HepG2 (cell line): ENCODE results near the gene CCDC80. TPM values are rescaled to one million over a fixed set of nuclear protein-coding genes. Genes with fewer than 3 reads are reported as not detected.

Source experiments
- ATAC-seq: fragments of 200-7000 bp; cut with Tn5 transposase; 3 replicates; pipeline ENCODE4 v1.9.1; 2020; ENCODE audit warnings: mild to moderate bottlenecking, moderate library complexity
- BruUV-seq: library from RNA; stranded (reverse); fragments of 400-500 nt; replicated peaks from 2 replicates; lab custom pipeline; 2021; lab: Mats Ljungman, UMichigan
- CTCF ChIA-PET: fragments of 300-600 bp; formaldehyde crosslinking; extraction: SDS; loops from one replicate; lab custom pipeline; 2021; ENCODE audit warnings: low total read pairs, inconsistent platforms, low intra/inter-chr PET ratio; lab: Yijun Ruan, JAX
- POLR2A ChIA-PET: fragments of 350-600 bp; sonication (Branson Sonifier 250); formaldehyde crosslinking; loops from one replicate; lab custom pipeline; 2020; ENCODE audit warnings: antibody characterized with exemption, inconsistent platforms; lab: Yijun Ruan, JAX
- DNase-seq: peaks from one replicate; pipeline ENCODE4 v3.0.0-alpha.2; 2015; ENCODE audit warnings: low spot score
- FAIRE-seq: peaks from 3 replicates; lab custom pipeline; 2011; peaks lifted over from hg19 to GRCh38; lab: Jason Lieb, UNC
- H2AFZ ChIP-seq: one replicate; pipeline ENCODE4 v1.6.1; 2011; ENCODE audit warnings: low read length, inconsistent platforms
- H3K27ac ChIP-seq: fragments of 300-600 bp; 3 replicates; pipeline ENCODE4 v1.8.0; 2011; ENCODE audit warnings: mixed run types, mild to moderate bottlenecking, mixed read lengths, low read length, inconsistent platforms; ENCODE audit not compliant: insufficient read depth; ENCODE audit errors: extremely low read length
- H3K27me3 ChIP-seq, 2 experiments: fragments of 200-600 bp in 1 of 2; 2 replicates in 1 of 2; 3 replicates in 1 of 2; pipeline versions ENCODE4 v1.6.0 to v1.8.0; 2011; ENCODE audit warnings: low read length in 2 of 2, mild to moderate bottlenecking in 2 of 2, moderate library complexity in 2 of 2, inconsistent platforms in 1 of 2; ENCODE audit not compliant: insufficient read depth in 2 of 2, control insufficient read depth in 1 of 2
- H3K36me3 ChIP-seq, 2 experiments: fragments of 200-600 bp in 1 of 2; replicated peaks in 1 of 2; 2 replicates in 1 of 2; 3 replicates in 1 of 2; pipeline versions ENCODE4 v1.5.1 to v1.8.0; 2011; ENCODE audit warnings: low read length in 2 of 2, inconsistent platforms in 1 of 2; ENCODE audit not compliant: insufficient read depth in 2 of 2, control insufficient read depth in 1 of 2
- H3K4me1 ChIP-seq: 2 replicates; pipeline ENCODE4 v1.5.1; 2012; ENCODE audit warnings: low read length, inconsistent platforms; ENCODE audit not compliant: insufficient read depth
- H3K4me2 ChIP-seq: 2 replicates; pipeline ENCODE4 v1.6.0; 2011; ENCODE audit warnings: low read depth, low read length, inconsistent platforms
- H3K4me3 ChIP-seq, 3 experiments: fragments of 200-600 bp in 1 of 3; sonication (generic), shearing (Covaris generic) in 1 of 3; replicated peaks in 1 of 3; 2 replicates each; pipeline ENCODE4 v1.5.1; 2011 to 2016; ENCODE audit warnings: low read length in 3 of 3, inconsistent platforms in 2 of 3, low read depth in 2 of 3, mild to moderate bottlenecking in 2 of 3, control low read depth in 1 of 3, mixed read lengths in 1 of 3; ENCODE audit not compliant: insufficient read depth in 1 of 3
- H3K79me2 ChIP-seq: one replicate; pipeline ENCODE4 v1.6.1; 2011; ENCODE audit warnings: low read length, inconsistent platforms; ENCODE audit not compliant: insufficient read depth
- H3K9ac ChIP-seq: 2 replicates; pipeline ENCODE4 v1.6.0; 2011; ENCODE audit warnings: mild to moderate bottlenecking, low read depth, low read length, inconsistent platforms; ENCODE audit not compliant: insufficient read depth
- H3K9me3 ChIP-seq: 2 replicates; pipeline ENCODE4 v1.5.1; 2012; ENCODE audit warnings: mild to moderate bottlenecking, low read length
- H4K20me1 ChIP-seq: 2 replicates; pipeline ENCODE4 v1.6.0; 2011; ENCODE audit warnings: inconsistent platforms, mild to moderate bottlenecking, low read length, moderate library complexity; ENCODE audit not compliant: insufficient read depth
- AKAP8 ChIP-seq: sonication (generic); formaldehyde crosslinking; IDR thresholded peaks from 2 replicates; pipeline ENCODE4 v1.5.1; 2020; ENCODE audit warnings: mild to moderate bottlenecking, missing genetic modification reagents
- CAMTA2 ChIP-seq: sonication (generic); formaldehyde crosslinking; IDR thresholded peaks from 2 replicates; pipeline ENCODE4 v1.4.0; 2020; ENCODE audit warnings: mild to moderate bottlenecking, missing genetic modification reagents, borderline replicate concordance
- ELF4 ChIP-seq: sonication (generic); formaldehyde crosslinking; IDR thresholded peaks from 2 replicates; pipeline ENCODE4 v1.5.0; 2020; ENCODE audit warnings: missing genetic modification reagents, mild to moderate bottlenecking, moderate library complexity, borderline replicate concordance
- HOXA7 ChIP-seq: sonication (generic); formaldehyde crosslinking; IDR thresholded peaks from 2 replicates; pipeline ENCODE4 v1.8.1; 2022; ENCODE audit warnings: mild to moderate bottlenecking, missing genetic modification reagents, moderate library complexity
- IRX3 ChIP-seq: sonication (generic); formaldehyde crosslinking; IDR thresholded peaks from 2 replicates; pipeline ENCODE4 v1.8.1; 2023; ENCODE audit warnings: mild to moderate bottlenecking, low read depth, missing genetic modification reagents, borderline replicate concordance
- KLF13 ChIP-seq: sonication (generic); formaldehyde crosslinking; IDR thresholded peaks from 2 replicates; pipeline ENCODE4 v1.4.0; 2020; ENCODE audit warnings: mild to moderate bottlenecking, missing genetic modification reagents
- NCOA5 ChIP-seq: sonication (generic); formaldehyde crosslinking; IDR thresholded peaks from 2 replicates; pipeline ENCODE4 v1.4.0; 2020; ENCODE audit warnings: missing genetic modification reagents
- PBX2 ChIP-seq: IDR thresholded peaks from 2 replicates; pipeline ENCODE4 v1.6.1; 2016; ENCODE audit warnings: control low read depth
- STAT6 ChIP-seq: sonication (generic); formaldehyde crosslinking; IDR thresholded peaks from 2 replicates; pipeline ENCODE4 v1.4.0; 2020; ENCODE audit warnings: missing genetic modification reagents, mild to moderate bottlenecking, borderline replicate concordance
- TP53 ChIP-seq: sonication (generic); formaldehyde crosslinking; conservative IDR thresholded peaks from 2 replicates; pipeline ENCODE4 v1.4.0; 2020; ENCODE audit warnings: missing genetic modification reagents
- ZBTB39 ChIP-seq: sonication (generic); formaldehyde crosslinking; IDR thresholded peaks from 2 replicates; pipeline ENCODE4 v1.5.0; 2020; ENCODE audit warnings: missing genetic modification reagents
- ZFP1 ChIP-seq: IDR thresholded peaks from 2 replicates; pipeline ENCODE4 v1.6.1; 2016
- ZKSCAN5 ChIP-seq: sonication (generic); formaldehyde crosslinking; IDR thresholded peaks from 2 replicates; pipeline ENCODE4 v1.5.1; 2020; ENCODE audit warnings: mild to moderate bottlenecking, missing genetic modification reagents
- ZNF274 ChIP-seq: sonication (generic); formaldehyde crosslinking; IDR thresholded peaks from 2 replicates; pipeline ENCODE4 v1.5.1; 2020; ENCODE audit warnings: mild to moderate bottlenecking, missing genetic modification reagents
- ZNF552 ChIP-seq: sonication (generic); formaldehyde crosslinking; IDR thresholded peaks from 2 replicates; pipeline ENCODE4 v1.9.0; 2022; ENCODE audit warnings: missing genetic modification reagents, mild to moderate bottlenecking, borderline replicate concordance
- ZNF713 ChIP-seq: sonication (generic); formaldehyde crosslinking; IDR thresholded peaks from 2 replicates; pipeline ENCODE4 v1.4.0; 2020; ENCODE audit warnings: mild to moderate bottlenecking, missing genetic modification reagents
- WGBS: methylation state at CpG from one replicate; pipeline ENCODE4 v1.1.6; 2017; ENCODE audit warnings: low lambda C conversion rate; 5-methylcytosine and 5-hydroxymethylcytosine counted together
- in situ Hi-C: cut with HindIII; loops from 2 replicates; pipeline ENCODE4 v1.10.0; 2017; ENCODE audit warnings: low pct_unique_long_range_greater_than_20kb; ENCODE audit not compliant: extremely low pct_ligation_motif_present
- intact Hi-C: fragments of 100-400 bp; cut with micrococcal nuclease; formaldehyde crosslinking; loops from one replicate; pipeline ENCODE4 v1.10.0; 2022; ENCODE audit not compliant: unreplicated experiment
- polyA plus RNA-seq, 8 experiments: library from polyadenylated mRNA; depleted of rRNA in 3 of 8; stranded (reverse) in 7 of 8; unstranded in 1 of 8; fragments of >200 nt; fragmentation: Illumina TruSeq in 4 of 8; extraction: Trizol in 4 of 8; gene quantifications; 2 replicates each; pipeline versions ENCODE4 v1.2.1 to v1.2.3, GENCODE V29; 2011 to 2016; ENCODE audit warnings: low read depth in 4 of 8, missing spikeins in 1 of 8, mixed read lengths in 1 of 8; ENCODE audit not compliant: insufficient read depth in 1 of 8
- total RNA-seq, 5 experiments: library from RNA; depleted of rRNA; stranded (reverse); fragments of >200 nt; fragmentation: Illumina TruSeq; extraction: Trizol; gene quantifications; 2 replicates each; pipeline ENCODE4 v1.2.3, GENCODE V29; 2016; ENCODE audit warnings: low read depth in 1 of 5

Gene CCDC80
- total and polyA plus RNA-seq, 2 of the 13 experiments (the other 11 are each of a cell fraction or from before 2014, with no cell fraction given) = not detected

DNA sequence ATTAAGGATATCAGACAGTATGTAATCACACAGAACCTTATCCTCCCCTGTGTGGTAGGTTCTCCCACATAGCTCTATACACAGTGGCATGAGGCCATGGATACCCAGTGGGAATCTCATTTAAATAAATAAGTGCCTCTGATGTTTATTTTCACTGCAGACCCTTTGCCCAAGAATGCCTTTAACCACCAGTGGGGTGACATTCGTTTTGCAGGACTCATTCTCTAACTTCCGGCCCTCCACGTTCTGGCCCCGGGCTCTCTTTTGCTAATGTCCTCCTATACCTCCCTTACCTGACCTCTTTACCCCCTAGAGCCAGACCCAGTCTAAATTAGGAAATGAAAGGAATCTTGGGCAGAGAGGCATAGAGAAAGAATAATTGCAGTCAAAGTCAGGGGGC, 8.3 kb downstream of the CCDC80 start:
- Histone ChIP-seq H3K4me2 (no peak overlapping the region), H3K9me3 (no peaks in the 10 kb centered on the region)
- no peak for DNase-seq
- TF ChIP-seq ELF4 (CRISPR knock-in tag) (no peak), KLF13 (CRISPR knock-in tag) (no peak), PBX2 (CRISPR knock-in tag) (no peak), ZBTB39 (no peak), TP53 (no peak), STAT6 (CRISPR knock-in tag) (no peak), NCOA5 (CRISPR knock-in tag) (no peak), AKAP8 (CRISPR knock-in tag) (no peak), ZNF713 (no peak), IRX3 (CRISPR knock-in tag) (no peak), ZNF552 (CRISPR knock-in tag) (no peak), ZKSCAN5 (CRISPR knock-in tag) (no peak), ZNF274 (CRISPR knock-in tag) (no peak), CAMTA2 (CRISPR knock-in tag) (no peak), ZFP1 (no peak), HOXA7 (CRISPR knock-in tag) (no peak)
- TF ChIP-seq, all 625 proteins: peak for 0
- FAIRE-seq (no peak), ATAC-seq (no peak)
- Histone ChIP-seq H3K4me3 (no peak overlapping the region), H3K27ac (no peak overlapping the region), H3K36me3 (no peaks in the 10 kb centered on the region), H2AFZ (no peak overlapping the region), H3K9ac (no peak overlapping the region), H4K20me1 (no peaks in the 10 kb centered on the region), H3K79me2 (no peaks in the 10 kb centered on the region), H3K4me1 (no peaks in the 10 kb centered on the region), H3K27me3 (0 out of 5 replicates have a peak, but pooled peaks cover 0 to 4% of the 10 kb centered on the region in 2 experiments)
- POLR2A ChIA-PET = no interaction called here
- CTCF ChIA-PET = no interaction called here
- WGBS = 1% methylated on average over 4 of the region's 4 CpGs
- in situ Hi-C loops (no loop called here), intact Hi-C loops (no loop called here)
- BruUV-seq = no TSS peak
